GM12892 (cell line): ENCODE data around the gene PCDHGA7.
"Not testable (repeated sequence)": the region's sequence is repeated elsewhere in the genome, so short reads cannot be mapped to it uniquely, and the experiment has no call there.

Source experiments
- DNase-seq: peaks from one replicate; pipeline ENCODE4 v3.0.0; 2011; ENCODE audit not compliant: insufficient read length
- FAIRE-seq: peaks from 2 replicates; lab custom pipeline; 2011; peaks lifted over from hg19 to GRCh38; lab: Jason Lieb, UNC
- POLR2A ChIP-seq: IDR thresholded peaks from 2 replicates; pipeline ENCODE4 v1.6.1; 2011; ENCODE audit warnings: low read depth, low read length, control low read depth
- POLR2AphosphoS5 ChIP-seq: IDR thresholded peaks from 2 replicates; pipeline ENCODE4 v1.6.1; 2011; ENCODE audit warnings: low read depth, low read length, control low read depth
- TAF1 ChIP-seq: IDR thresholded peaks from 2 replicates; pipeline ENCODE4 v1.6.1; 2011; ENCODE audit warnings: low read depth, mild to moderate bottlenecking, control low read depth, low read length, borderline replicate concordance

Gene PCDHGA7

GRCh38 chr5:141411575-141411974 is 29.0 kb downstream of the PCDHGA7 start:
- FAIRE-seq = no peak
- DNase-seq = no peak

GRCh38 chr5:141412854-141413539 is 30.5 kb downstream of the PCDHGA7 start, which contains the start of gene PCDHGA10:
PCDHGA10 (plus strand) TSS chr5:141412987; CDS start chr5:141413176, 189 bp downstream.
- TF ChIP-seq POLR2AphosphoS5 (no peak), TAF1 (no peak), POLR2A (no peak)
- peak; percentile 17 for FAIRE-seq
- peak; percentile 47 for DNase-seq

More at GRCh38 chr5:141411575-141411974, 29.0 kb downstream of the PCDHGA7 start:
- no peak for TF ChIP-seq POLR2AphosphoS5
- no peak for TF ChIP-seq TAF1
- TF ChIP-seq POLR2A = no peak

- DNase-seq (no peak), FAIRE-seq (no peak)
- no peak for TF ChIP-seq POLR2A
- no peak for TF ChIP-seq POLR2AphosphoS5
- no peak for TF ChIP-seq TAF1
Observed at GRCh38 chr5:141413540-141414069, 31.1 kb downstream of the PCDHGA7 start.

DNA sequence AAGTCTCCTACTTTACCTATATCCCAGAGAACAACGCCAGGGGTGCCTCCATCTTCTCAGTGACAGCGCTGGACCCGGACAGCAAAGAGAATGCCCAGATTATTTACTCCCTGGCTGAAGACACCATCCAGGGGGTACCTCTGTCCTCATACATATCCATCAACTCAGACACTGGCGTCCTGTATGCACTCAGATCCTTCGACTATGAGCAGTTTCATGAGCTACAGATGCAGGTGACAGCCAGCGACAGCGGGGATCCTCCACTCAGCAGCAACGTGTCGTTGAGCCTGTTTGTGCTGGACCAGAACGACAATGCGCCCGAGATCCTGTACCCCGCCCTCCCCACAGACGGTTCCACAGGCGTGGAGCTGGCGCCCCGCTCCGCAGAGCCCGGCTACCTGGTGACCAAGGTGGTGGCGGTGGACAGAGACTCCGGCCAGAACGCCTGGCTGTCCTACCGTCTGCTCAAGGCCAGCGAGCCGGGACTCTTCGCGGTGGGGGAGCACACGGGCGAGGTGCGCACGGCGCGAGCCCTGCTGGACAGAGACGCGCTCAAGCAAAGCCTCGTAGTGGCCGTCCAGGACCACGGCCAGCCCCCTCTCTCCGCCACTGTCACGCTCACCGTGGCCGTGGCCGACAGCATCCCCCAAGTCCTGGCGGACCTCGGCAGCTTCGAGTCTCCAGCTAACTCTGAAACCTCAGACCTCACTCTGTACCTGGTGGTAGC is 32.2 kb downstream of the PCDHGA7 start:
- FAIRE-seq, DNase-seq: not testable (repeated sequence)

GRCh38 chr5:141415275-141415618 is 32.7 kb downstream of the PCDHGA7 start:
- DNase-seq, FAIRE-seq: not testable (repeated sequence)

GRCh38 chr5:141417494-141418172 is 35.1 kb downstream of the PCDHGA7 start, which contains the start of gene PCDHGB7:
PCDHGB7 (plus strand) TSS chr5:141417677; CDS start chr5:141417860, 183 bp downstream.
- DNase-seq (peak; percentile 54), FAIRE-seq (peak; percentile 79)

GRCh38 chr5:141419074-141419880 is 36.7 kb downstream of the PCDHGA7 start:
- FAIRE-seq (no peak), DNase-seq (no peak)
- TF ChIP-seq POLR2A (no peak), TAF1 (no peak), POLR2AphosphoS5 (no peak)

DNA sequence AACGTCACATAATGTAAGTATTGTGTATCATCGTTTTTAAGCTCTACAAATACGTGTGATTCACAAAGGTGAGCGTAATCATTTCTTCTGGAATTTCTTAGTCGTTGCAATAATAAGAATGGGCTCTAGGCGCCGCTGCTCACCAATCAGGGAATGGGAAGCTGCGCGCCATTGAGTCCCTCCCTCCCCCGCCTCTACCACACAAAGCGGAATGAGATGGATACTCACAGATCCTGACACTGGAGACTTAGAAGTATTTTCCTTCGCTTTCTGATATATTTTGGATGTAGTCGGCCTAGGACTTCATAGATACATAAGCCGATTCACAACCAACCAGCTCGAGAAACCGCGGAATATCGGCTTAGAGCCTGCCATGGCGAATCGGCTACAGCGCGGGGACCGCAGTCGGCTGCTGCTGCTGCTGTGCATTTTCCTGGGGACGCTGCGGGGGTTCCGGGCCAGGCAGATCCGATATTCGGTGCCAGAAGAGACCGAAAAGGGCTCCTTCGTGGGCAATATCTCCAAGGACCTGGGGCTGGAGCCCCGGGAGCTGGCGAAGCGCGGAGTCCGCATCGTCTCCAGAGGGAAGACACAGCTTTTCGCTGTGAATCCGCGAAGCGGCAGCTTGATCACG is 38.4 kb downstream of the PCDHGA7 start, which contains the start of gene PCDHGA11:
PCDHGA11 (plus strand) TSS at position 197 of the 634 bp plus-strand sequence; CDS start at position 374, 177 bp downstream.
- FAIRE-seq (peak; percentile 76), DNase-seq (peak; percentile 44)
- no peak for TF ChIP-seq TAF1
- no peak for TF ChIP-seq POLR2A
- TF ChIP-seq POLR2AphosphoS5 = no peak

DNA sequence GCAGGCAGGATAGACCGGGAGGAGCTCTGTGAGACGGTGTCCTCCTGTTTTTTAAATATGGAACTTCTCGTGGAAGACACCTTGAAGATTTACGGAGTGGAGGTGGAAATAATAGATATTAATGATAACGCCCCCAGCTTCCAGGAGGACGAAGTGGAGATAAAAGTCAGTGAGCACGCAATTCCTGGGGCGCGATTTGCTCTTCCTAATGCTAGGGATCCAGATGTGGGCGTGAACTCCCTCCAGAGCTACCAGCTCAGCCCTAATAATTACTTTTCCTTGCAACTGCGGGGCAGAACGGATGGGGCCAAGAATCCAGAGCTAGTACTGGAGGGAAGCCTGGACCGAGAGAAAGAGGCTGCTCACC is 38.9 kb downstream of the PCDHGA7 start:
- DNase-seq (no peak), FAIRE-seq (no peak)
- TF ChIP-seq POLR2AphosphoS5 (no peak), POLR2A (no peak), TAF1 (no peak)

DNA sequence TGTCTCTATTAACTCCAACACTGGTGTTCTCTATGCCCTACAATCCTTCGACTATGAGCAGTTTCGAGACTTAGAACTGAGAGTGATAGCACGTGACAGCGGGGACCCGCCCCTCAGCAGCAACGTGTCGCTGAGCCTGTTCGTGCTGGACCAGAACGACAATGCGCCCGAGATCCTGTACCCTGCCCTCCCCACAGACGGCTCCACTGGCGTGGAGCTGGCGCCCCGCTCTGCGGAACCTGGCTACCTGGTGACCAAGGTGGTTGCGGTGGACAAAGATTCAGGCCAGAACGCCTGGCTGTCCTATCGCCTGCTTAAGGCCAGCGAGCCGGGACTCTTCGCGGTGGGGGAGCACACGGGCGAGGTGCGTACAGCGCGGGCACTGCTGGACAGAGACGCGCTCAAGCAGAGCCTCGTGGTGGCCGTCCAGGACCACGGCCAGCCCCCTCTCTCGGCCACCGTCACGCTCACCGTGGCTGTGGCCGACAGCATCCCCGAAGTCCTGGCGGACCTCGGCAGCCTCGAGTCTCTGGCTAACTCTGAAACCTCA is 40.3 kb downstream of the PCDHGA7 start:
- DNase-seq = no peak
- FAIRE-seq = no peak
- TF ChIP-seq POLR2A = no peak
- no peak for TF ChIP-seq POLR2AphosphoS5
- TF ChIP-seq TAF1 = no peak
